Stimulated activated CD8-positive, alpha-beta memory T cell treated with anti-CD3 and anti-CD28 coated beads, Interleukin-12 subunit alpha, Interleukin-12 subunit beta, amount 100 ng/mL, for 24 hours (primary cell): ENCODE results near the gene DEDD.

Experiments used
- DNase-seq: peaks from one replicate; pipeline ENCODE4 v3.0.0-alpha.2; 2020; ENCODE audit errors: extremely low read depth

The DEDD gene

GRCh38 chr1:161162806-161163205, 30.3 kb upstream of the DEDD start:
- DNase-seq = no peak

- no peak for DNase-seq
Measured at GRCh38 chr1:161162052-161162451, 29.6 kb upstream of the DEDD start.

DNA sequence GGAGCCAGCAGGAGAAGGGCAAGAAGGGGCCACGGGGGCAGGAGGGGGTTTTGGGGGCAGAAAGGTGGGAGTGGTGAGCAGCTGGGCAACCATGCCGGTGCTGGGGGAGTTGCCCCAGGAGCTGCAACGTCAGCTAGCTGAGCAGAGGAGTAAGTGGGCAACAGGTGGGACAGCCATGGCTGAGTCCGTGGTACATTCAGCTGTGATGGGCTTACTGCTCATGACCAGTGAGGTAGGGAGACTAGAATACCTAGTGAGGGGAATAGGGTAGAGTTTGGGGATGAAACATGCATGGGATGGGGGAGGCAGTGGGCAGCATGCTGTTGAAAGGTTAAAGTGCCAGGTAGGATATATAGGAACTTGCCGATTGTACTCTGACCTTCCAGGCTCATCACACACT, 29.2 kb upstream of the DEDD start:
- DNase-seq = no peak

- no peak for DNase-seq
Measured at GRCh38 chr1:161160671-161161145, 28.2 kb upstream of the DEDD start.

- no peak for DNase-seq
Measured at GRCh38 chr1:161159913-161160243, 27.4 kb upstream of the DEDD start.

DNA sequence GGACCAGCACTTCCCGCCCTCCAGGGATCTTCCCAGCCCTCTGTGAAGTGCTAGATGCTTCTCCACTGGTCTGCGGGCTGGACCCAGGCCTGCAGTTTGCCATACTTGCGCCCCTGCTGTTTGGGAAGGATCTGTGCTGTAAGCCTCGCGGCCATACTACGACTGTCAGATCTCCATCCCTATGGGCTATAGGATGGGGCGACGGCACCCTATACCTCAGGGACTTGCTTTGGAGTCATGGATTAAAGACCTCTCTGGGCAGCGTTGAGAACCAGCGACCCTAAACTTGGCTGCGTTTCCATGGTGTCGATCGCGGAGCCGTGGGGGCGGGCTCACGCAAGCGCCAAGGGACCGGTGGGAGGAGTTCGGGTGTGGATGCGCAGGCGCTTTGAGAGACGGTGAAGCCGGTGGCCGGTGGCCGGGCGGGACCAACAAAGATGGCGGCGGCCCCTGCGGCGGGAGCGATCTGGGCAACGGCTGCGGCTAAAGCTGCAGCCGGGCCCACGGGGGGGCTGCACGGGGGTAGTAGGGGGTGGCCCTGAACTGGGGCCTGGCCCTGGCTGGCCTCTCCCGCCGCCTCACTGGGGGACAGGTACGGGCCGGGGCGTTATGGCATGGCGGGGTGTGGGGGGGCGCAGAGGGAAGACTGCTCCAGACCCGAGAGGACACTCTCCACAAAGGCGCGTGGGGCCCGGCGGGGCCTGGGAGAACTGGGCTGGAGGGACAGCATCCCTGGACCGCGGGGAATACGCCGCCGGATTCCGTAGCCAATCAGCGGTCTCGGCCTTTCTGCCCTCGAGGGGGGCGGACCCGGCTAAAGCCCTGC, 26.8 kb upstream of the DEDD start, which contains the start of gene USP21:
Gene USP21, plus strand, starts transcription at position 414 of the 826 bp plus-strand sequence. CDS start 1,141 bp downstream, outside the sequence.
- peak; percentile 83 for DNase-seq

- DNase-seq = no peak
Measured at GRCh38 chr1:161158316-161159010, 26.0 kb upstream of the DEDD start.

DNA sequence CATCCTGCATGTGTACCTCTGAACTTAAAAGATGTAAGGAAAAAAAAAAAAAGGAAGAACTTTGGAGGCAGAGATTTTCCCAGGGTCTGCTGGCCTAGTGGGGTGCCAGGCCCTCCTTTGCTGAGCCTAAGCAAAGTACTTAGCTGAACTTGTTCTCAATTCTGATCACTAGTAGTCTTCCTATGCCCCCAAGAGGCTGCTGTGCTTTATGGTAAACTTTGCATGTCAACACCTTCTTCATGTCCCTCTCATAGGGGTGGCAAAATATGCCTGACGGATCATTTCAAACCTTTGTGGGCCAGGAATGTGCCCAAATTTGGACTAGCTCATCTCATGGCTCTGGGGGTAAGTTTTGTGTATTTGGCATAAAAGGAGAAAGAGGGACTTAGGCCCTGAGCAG, 25.4 kb upstream of the DEDD start:
- no peak for DNase-seq

GRCh38 chr1:161153682-161154337, 21.3 kb upstream of the DEDD start, which contains the start of gene UFC1:
Gene UFC1, plus strand, starts transcription at chr1:161153978. Its CDS starts 20 bp downstream, at chr1:161153998.
- peak; percentile 47 for DNase-seq

DNA sequence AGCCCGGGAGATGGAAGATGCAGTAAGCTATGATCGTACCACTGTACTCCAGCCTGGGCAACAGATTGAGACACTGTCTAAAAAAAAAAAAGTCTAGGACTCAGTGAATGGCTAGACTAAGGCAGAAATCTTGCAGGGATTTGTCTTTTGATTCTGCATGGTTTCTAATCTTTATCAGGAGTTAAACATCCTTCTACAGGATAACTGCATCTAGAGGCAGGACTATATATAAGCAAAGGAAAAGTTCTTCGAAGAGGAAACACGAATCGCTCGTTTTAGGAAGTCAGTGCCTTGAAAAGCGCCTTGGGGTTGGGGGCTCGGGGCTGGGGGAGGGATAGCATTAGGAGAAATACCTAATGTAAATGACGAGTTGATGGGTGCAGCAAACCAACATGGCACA, 20.7 kb upstream of the DEDD start:
- no peak for DNase-seq

- DNase-seq = no peak
Measured at GRCh38 chr1:161145832-161146231, 13.4 kb upstream of the DEDD start.

- DNase-seq = no peak
Measured at GRCh38 chr1:161140755-161141400, 8.4 kb upstream of the DEDD start.

GRCh38 chr1:161139766-161140165, 7.3 kb upstream of the DEDD start:
- DNase-seq = no peak

DNA sequence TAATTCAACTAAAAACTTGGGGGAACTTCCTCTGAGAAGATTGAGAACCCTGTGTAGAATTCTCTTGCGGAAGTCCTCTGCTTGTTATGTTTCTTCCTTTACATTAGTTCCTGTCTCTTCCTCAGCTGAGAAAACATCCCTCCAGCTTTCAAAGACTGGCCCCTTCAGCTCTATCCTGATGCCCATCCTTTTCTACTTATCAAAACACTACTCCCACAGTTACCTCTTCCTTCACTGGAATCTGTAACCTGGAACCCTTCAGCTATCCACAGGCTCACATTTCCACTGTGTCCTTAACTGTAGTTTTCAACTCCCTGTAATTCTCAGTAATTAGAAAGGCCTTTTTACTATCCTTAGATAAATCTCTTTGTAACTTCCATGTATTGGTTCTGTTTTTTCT, 6.0 kb upstream of the DEDD start:
- no peak for DNase-seq

GRCh38 chr1:161137881-161138280, 5.4 kb upstream of the DEDD start:
- DNase-seq = no peak

DNA sequence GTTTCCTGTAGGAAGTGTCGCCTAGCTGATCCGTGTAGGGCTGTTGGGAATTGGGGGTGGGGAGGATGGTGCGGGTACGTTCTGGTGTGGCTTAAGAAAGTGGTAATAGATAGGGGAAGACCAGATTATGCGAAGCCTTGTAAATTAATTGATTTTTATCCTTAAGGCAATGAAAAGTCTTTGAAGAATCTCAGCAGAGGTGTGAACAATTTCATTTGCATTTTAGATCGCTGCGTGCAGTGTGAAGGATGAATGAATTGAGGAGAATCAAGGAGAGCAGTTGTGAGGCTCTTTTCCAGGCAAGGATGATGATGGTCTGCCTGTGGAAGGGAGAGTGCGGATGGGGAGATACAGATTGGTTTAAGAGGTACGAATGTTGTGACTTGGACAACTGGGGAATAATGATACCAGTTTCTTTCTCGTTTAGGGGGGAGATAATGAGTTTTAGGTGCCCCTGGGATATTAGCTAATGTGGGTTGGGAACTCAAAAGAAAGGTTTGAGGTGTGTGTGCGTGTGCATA, 813 bp upstream of the DEDD start:
- DNase-seq = no peak

- DNase-seq = no peak
Measured at GRCh38 chr1:161131523-161132409, 701 bp downstream of the DEDD start.

DNA sequence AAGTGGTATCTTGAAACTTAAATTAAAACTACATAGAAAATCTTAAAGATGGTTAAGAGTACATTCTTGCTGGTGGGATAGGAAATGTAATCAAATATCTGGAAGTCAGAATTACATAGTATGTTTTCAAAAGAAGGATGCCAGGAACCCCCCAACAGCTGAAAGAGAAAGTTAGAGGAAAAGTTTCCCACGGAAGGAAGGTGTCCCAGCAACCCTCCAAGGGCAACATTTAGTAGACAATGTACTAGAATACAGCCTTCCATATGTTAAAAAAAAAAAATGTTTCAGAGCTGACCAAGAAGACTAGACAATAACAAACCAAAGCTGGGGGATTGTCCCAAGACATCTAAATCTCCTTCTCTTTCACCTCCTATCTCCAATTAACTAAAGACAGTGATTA, 2.2 kb downstream of the DEDD start:
- no peak for DNase-seq

- DNase-seq = no peak
Measured at GRCh38 chr1:161128591-161129420, 3.7 kb downstream of the DEDD start.

GRCh38 chr1:161127649-161128048, 4.8 kb downstream of the DEDD start:
- DNase-seq = no peak
